ENCODE results near the gene SLC37A2. TPM values are rescaled to one million over a fixed set of nuclear protein-coding genes. Genes with fewer than 3 reads are reported as not detected.
"Not testable (repeated sequence)": the region's sequence is repeated elsewhere in the genome, so short reads cannot be mapped to it uniquely, and the experiment has no call there.

Gene SLC37A2
- 1 to 10 TPM; 3.4 to 8.6 (median 6.6) TPM for total RNA-seq

DNA sequence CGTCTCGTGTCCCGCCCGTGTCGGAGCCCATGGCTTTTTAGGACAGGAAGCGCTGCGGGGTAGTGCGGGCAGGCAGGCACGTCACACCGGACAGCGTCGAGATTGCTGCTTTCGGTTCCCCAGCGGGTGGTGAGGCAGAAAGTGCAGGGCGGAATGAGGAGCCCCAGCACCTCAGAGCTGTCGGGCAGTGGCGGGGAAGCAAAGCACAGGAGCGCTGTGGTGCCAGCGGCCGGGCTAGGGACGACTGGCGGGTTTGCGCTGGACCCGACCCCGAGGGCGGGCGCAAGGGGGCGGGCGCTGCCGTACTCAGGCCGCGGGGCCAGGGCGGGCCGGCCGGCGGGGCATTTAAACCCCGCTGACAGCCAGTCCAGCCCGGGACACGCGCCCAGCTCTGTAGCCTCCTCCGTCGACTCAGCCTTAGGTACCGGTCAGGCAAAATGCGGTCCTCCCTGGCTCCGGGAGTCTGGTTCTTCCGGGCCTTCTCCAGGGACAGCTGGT is at the start of gene SLC37A2:
TSS of gene SLC37A2 (plus strand) at position 375 of the 498 bp plus-strand sequence. CDS start at position 438, 63 bp downstream.
- peak; percentile 90 for ATAC-seq
- peaks cover 0 to 20% (median 8%) of the 10 kb centered on the region in 3 donors for H3K4me1 ChIP-seq
- no peaks in the 10 kb centered on the region for H3K36me3 ChIP-seq
- peak within 1 kb of the TSS in 3 of 4 donors; percentile 68 to 82 (median 71) for H3K27ac ChIP-seq
- no peaks in the 10 kb centered on the region for H3K9me3 ChIP-seq
- TF ChIP-seq POLR2AphosphoS5 (IDR thresholded peaks at IDR 0.05), result peak; percentile 44
- TF ChIP-seq POLR2A (IDR thresholded peaks at IDR 0.05), result peak; percentile 41 to 51
- TF ChIP-seq, protein P1, sequence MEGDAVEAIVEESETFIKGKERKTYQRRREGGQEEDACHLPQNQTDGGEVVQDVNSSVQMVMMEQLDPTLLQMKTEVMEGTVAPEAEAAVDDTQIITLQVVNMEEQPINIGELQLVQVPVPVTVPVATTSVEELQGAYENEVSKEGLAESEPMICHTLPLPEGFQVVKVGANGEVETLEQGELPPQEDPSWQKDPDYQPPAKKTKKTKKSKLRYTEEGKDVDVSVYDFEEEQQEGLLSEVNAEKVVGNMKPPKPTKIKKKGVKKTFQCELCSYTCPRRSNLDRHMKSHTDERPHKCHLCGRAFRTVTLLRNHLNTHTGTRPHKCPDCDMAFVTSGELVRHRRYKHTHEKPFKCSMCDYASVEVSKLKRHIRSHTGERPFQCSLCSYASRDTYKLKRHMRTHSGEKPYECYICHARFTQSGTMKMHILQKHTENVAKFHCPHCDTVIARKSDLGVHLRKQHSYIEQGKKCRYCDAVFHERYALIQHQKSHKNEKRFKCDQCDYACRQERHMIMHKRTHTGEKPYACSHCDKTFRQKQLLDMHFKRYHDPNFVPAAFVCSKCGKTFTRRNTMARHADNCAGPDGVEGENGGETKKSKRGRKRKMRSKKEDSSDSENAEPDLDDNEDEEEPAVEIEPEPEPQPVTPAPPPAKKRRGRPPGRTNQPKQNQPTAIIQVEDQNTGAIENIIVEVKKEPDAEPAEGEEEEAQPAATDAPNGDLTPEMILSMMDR (IDR thresholded peaks at IDR 0.05), result peak in 3 of 4 experiments; percentile 19 to 57 (median 28)
- no peak for TF ChIP-seq EP300 (IDR thresholded peaks at IDR 0.05)
- peaks cover 4% of the 10 kb centered on the region for H3K27me3 ChIP-seq
- peak within 1 kb of the TSS; percentile 39 to 67 for H3K4me3 ChIP-seq
- no CpG with 5 or more reads among the region's 46 CpGs for WGBS, 2 donors (ENCODE audit: low coverage in 1 of 2)

DNA sequence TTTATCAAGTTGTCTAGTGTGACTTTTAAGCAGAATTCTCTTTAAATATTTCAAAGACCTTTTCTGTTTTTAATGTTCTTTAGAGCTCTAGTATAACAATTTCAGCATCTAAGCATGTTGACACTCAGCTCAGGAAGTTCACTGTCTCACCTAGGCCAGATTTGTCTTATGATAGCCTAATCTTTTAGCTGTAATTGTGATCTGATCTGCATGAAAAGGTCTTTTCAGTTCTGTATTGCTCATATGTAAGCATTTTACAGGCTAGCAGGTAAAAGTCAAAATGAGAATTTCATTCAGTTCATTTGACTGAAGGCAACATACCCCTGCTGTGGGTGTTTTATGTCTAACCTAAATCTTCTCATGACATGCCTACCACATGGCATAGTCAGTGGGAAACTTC is 46.7 kb upstream of the SLC37A2 start:
- ATAC-seq, result no peak
- no peaks in the 10 kb centered on the region for H3K4me1 ChIP-seq
- no peaks in the 10 kb centered on the region for H3K27me3 ChIP-seq
- H3K36me3 ChIP-seq, result no peaks in the 10 kb centered on the region
- no peaks in the 10 kb centered on the region for H3K9me3 ChIP-seq
- TF ChIP-seq, protein P1 (IDR thresholded peaks at IDR 0.05), result no peak
- TF ChIP-seq POLR2AphosphoS5 (IDR thresholded peaks at IDR 0.05) (no peak), EP300 (IDR thresholded peaks at IDR 0.05) (no peak), POLR2A (IDR thresholded peaks at IDR 0.05) (no peak)
- H3K4me3 ChIP-seq, result no peak overlapping the region
- no peak overlapping the region for H3K27ac ChIP-seq

DNA sequence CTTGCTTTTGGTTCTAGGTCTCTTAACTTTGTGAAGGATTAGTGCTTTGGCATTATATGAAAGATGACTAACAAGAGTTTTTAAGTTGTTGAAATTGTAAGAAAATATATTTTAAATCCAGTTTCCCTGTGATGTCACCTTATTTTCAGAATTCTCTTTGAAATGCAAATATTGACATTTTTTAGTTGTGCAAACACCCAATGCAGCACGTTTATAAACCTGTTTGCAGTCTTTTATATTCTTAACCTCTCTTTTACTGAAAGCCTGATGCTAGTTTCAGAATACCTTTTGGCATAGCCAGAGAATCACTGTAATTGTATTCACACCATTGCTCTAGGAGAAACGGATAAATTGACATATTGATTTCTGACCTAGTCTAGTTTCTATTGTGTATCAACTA is 42.8 kb upstream of the SLC37A2 start:
- 74 to 84% methylated on average over 2 of the region's 2 CpGs for WGBS, 2 donors (ENCODE audit: low coverage in 1 of 2)
- H3K4me1 ChIP-seq, result no peaks in the 10 kb centered on the region
- H3K4me3 ChIP-seq, result no peak overlapping the region
- ATAC-seq, result no peak
- no peak for TF ChIP-seq EP300 (IDR thresholded peaks at IDR 0.05)
- TF ChIP-seq POLR2AphosphoS5 (IDR thresholded peaks at IDR 0.05), result no peak
- TF ChIP-seq POLR2A (IDR thresholded peaks at IDR 0.05), result no peak
- TF ChIP-seq, protein P1 (IDR thresholded peaks at IDR 0.05), result no peak
- H3K27ac ChIP-seq, result no peak overlapping the region
- no peaks in the 10 kb centered on the region for H3K27me3 ChIP-seq
- H3K36me3 ChIP-seq, result no peaks in the 10 kb centered on the region
- no peaks in the 10 kb centered on the region for H3K9me3 ChIP-seq

DNA sequence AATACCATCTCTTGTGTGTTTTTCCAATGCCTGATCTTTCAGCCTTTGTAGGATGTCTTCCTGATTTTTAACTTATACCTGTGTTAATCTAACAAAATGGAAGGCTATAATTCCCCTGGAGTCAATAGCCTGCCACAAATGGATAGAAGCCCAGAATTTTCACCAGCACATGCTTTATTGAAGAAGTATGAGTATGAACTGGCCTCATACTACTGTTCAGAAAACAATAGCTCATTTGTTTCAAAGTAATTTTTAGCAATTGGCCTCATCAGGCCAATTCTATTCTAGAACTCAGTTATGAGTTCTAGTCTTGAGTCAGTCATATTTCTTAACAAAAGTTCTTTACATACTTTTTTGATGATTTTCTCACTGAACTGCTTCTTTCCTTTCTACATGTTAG is 40.6 kb upstream of the SLC37A2 start:
- ATAC-seq, result no peak
- Histone ChIP-seq H3K4me1 (no peaks in the 10 kb centered on the region), H3K4me3 (no peak overlapping the region), H3K9me3 (no peaks in the 10 kb centered on the region), H3K36me3 (no peaks in the 10 kb centered on the region), H3K27ac (no peak overlapping the region), H3K27me3 (no peaks in the 10 kb centered on the region)
- TF ChIP-seq POLR2AphosphoS5 (IDR thresholded peaks at IDR 0.05), result no peak
- no peak for TF ChIP-seq POLR2A (IDR thresholded peaks at IDR 0.05)
- TF ChIP-seq, protein P1 (IDR thresholded peaks at IDR 0.05), result no peak
- TF ChIP-seq EP300 (IDR thresholded peaks at IDR 0.05), result no peak

DNA sequence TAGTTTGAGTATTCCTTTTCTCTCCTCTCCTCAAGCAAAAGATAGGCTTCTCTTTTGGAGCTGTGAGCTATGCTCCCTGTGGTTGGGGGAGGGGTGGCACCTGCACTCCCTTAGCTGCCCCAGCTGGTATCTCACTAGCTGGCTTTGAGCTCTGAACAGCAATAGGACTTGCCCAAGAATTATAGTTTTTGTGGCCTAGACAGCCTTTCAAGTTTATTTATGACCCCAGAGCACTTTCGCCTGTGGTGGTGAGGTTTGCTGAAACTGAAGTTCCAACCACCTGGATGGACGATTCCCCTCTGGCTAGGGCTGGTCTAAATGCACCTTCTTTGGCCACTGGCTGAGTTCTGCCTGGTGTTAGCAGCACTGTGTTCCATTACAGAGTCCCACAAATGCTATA is 37.1 kb upstream of the SLC37A2 start:
- Histone ChIP-seq H3K4me3 (no peak overlapping the region), H3K36me3 (no peaks in the 10 kb centered on the region), H3K9me3 (no peaks in the 10 kb centered on the region), H3K27ac (no peak overlapping the region), H3K4me1 (no peaks in the 10 kb centered on the region), H3K27me3 (no peaks in the 10 kb centered on the region)
- ATAC-seq, result no peak
- no CpG with 5 or more reads among the region's 2 CpGs for WGBS, 2 donors (ENCODE audit: low coverage in 1 of 2)
- TF ChIP-seq, protein P1 (IDR thresholded peaks at IDR 0.05), result no peak
- TF ChIP-seq EP300 (IDR thresholded peaks at IDR 0.05), result no peak
- TF ChIP-seq POLR2A (IDR thresholded peaks at IDR 0.05), result no peak
- no peak for TF ChIP-seq POLR2AphosphoS5 (IDR thresholded peaks at IDR 0.05)

DNA sequence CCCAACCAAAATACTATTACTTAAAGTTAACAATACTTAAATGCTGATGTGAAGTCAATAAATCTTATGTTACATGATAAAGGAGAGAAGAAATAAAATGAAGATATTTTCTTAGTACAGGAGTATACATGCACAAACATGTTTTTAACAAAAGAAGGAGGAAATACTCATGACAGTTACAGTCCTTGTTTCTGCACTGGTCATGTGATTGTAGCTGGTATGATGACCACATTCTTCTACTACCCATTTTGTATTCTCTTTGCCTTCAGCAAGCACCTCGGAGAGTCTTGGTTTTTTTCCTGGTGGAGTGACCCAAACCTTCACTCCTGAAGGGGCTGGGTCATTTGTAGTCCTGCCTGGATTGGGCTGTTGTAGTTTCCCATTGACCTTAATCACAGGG is 33.7 kb upstream of the SLC37A2 start:
- 67 to 100% methylated on average over 1 of the region's 1 CpG for WGBS, 2 donors (ENCODE audit: low coverage in 1 of 2)
- not testable (repeated sequence) for H3K4me1 ChIP-seq, H3K27me3 ChIP-seq, ATAC-seq, H3K9me3 ChIP-seq, H3K4me3 ChIP-seq, H3K27ac ChIP-seq, H3K36me3 ChIP-seq

Measured in gastroesophageal sphincter (tissue), 4 donors.